GM12801 (cell line): ENCODE results near the gene ACBD3.

ENCODE experiments used
- TF ChIP-seq, protein P1 (sequence below): IDR thresholded peaks from one replicate; pipeline ENCODE4 v1.5.1; 2011; ENCODE audit warnings: control low read depth; ENCODE audit not compliant: insufficient read length; ENCODE audit errors: extremely low read depth

The ACBD3 gene

DNA sequence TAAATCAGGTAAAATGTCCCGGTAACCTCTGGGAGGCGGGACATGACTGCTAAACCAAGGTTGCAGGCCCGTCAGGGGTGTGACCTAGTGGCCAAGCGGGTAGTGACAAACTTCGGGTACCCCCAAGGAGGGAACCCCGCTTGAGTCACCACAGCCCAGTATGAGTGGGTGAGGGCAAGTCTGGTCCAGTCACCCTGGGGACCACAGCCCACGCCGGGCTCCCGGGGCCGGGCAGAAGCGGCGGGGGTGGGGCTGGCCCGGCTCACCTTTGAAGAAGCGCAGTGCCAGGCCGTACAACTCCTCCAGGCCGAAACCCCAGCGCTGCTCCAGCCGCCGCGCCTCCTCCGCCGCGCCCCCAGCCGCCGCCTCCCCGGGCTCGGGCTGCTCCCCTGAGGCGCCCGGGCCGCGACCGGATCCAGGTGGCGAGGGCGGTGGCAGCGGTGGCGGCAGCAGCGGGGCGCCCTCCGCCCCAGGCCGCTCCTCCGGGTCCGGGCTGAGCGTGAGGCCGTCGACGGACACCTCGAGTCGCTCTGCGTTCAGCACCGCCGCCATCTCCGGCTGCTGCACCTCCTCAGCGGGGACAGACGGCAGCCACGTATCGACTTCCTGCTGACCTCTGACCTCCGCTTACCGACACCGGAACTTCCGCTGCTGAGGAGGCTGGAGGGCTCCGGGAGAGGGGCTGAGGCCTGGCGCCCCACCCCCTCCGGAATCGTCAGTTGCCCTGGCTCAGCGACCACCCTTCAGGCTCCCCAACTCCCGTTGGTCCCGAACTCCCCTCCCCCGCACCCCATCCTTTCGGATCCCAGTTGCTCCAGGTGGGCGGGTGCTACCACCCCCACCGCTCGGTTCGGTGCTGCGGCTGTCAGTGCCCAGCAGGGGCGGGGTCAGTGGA is at the start of gene ACBD3:
TSS of gene ACBD3 (minus strand) at position 618 of the 895 bp plus-strand sequence. CDS start at position 552, 66 bp downstream.
- TF ChIP-seq, protein P1, sequence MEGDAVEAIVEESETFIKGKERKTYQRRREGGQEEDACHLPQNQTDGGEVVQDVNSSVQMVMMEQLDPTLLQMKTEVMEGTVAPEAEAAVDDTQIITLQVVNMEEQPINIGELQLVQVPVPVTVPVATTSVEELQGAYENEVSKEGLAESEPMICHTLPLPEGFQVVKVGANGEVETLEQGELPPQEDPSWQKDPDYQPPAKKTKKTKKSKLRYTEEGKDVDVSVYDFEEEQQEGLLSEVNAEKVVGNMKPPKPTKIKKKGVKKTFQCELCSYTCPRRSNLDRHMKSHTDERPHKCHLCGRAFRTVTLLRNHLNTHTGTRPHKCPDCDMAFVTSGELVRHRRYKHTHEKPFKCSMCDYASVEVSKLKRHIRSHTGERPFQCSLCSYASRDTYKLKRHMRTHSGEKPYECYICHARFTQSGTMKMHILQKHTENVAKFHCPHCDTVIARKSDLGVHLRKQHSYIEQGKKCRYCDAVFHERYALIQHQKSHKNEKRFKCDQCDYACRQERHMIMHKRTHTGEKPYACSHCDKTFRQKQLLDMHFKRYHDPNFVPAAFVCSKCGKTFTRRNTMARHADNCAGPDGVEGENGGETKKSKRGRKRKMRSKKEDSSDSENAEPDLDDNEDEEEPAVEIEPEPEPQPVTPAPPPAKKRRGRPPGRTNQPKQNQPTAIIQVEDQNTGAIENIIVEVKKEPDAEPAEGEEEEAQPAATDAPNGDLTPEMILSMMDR: no peak

- TF ChIP-seq, protein P1: no peak
Measured at GRCh38 chr1:226233806-226234205, 47.3 kb upstream of the ACBD3 start.

- TF ChIP-seq, protein P1: no peak
Measured at GRCh38 chr1:226233293-226233692, 46.8 kb upstream of the ACBD3 start.

- TF ChIP-seq, protein P1: no peak
Measured at GRCh38 chr1:226226601-226227000, 40.1 kb upstream of the ACBD3 start.

GRCh38 chr1:226223786-226224244 is 37.3 kb upstream of the ACBD3 start:
- TF ChIP-seq, protein P1: no peak

GRCh38 chr1:226223157-226223785 is 36.7 kb upstream of the ACBD3 start, which contains the start of gene MIXL1:
TSS of gene MIXL1 (plus strand) at chr1:226223664. CDS start at chr1:226223682, 18 bp downstream.
- TF ChIP-seq, protein P1: no peak

GRCh38 chr1:226222686-226223085 is 36.1 kb upstream of the ACBD3 start:
- TF ChIP-seq, protein P1: no peak
